Measurements from ENCODE around the gene RAD50. TPM values are rescaled to one million over a fixed set of nuclear protein-coding genes. Genes with fewer than 3 reads are reported as not detected.

RAD50 gene
- total RNA-seq, 2 experiments from 2014 or later = 41.5 to 43.3 TPM

- ChIA-PET POLR2A (interaction anchor here (0.7 kb wide), 1 partner anchor 99 kb away, joined by 5 read pairs; the partner anchor contains the start of gene RAD50), CTCF (no interaction called here)
Observed at GRCh38 chr5:132655821-132656773, 99.3 kb downstream of the RAD50 start.

- ChIA-PET CTCF (no interaction called here), POLR2A (interaction anchor here (0.7 to 1.5 kb wide), 2 partner anchors 18 to 100 kb away, joined by 3 to 5 read pairs; partner anchors contain the start of gene RAD50)
Observed at GRCh38 chr5:132656774-132657355, 100.1 kb downstream of the RAD50 start.

- ChIA-PET POLR2A (interaction anchor here (0.5 to 1.5 kb wide), 2 partner anchors 17 to 21 kb away, joined by 3 read pairs; no protein-coding TSS in a partner anchor), CTCF (interaction anchor here (1.3 kb wide), 1 partner anchor 17 kb away, joined by 5 read pairs; no protein-coding TSS in a partner anchor)
Observed at GRCh38 chr5:132657676-132658380, 101.1 kb downstream of the RAD50 start, which contains the start of gene IL13. Gene IL13, plus strand, starts transcription at chr5:132658173. Its CDS starts 14 bp downstream, at chr5:132658187.

GRCh38 chr5:132658381-132659302 lies 101.9 kb downstream of the RAD50 start:
- CTCF ChIA-PET = interaction anchor here (1.3 kb wide), 1 partner anchor 18 kb away, joined by 5 read pairs; no protein-coding TSS in a partner anchor
- POLR2A ChIA-PET = interaction anchor here (0.5 to 1.5 kb wide), 2 partner anchors 16 to 22 kb away, joined by 3 read pairs; no protein-coding TSS in a partner anchor

- POLR2A ChIA-PET = no interaction called here
- CTCF ChIA-PET = no interaction called here
Observed at GRCh38 chr5:132659598-132660493, 103.1 kb downstream of the RAD50 start.

GRCh38 chr5:132661231-132662003 lies 104.6 kb downstream of the RAD50 start:
- ChIA-PET CTCF (interaction anchor here (1.1 kb wide), 1 partner anchor 13 kb away, joined by 3 read pairs; no protein-coding TSS in a partner anchor), POLR2A (no interaction called here)

GRCh38 chr5:132662004-132662401 lies 105.2 kb downstream of the RAD50 start:
- ChIA-PET CTCF (interaction anchor here (1.1 kb wide), 1 partner anchor 13 kb away, joined by 3 read pairs; no protein-coding TSS in a partner anchor), POLR2A (interaction anchor here (1.2 kb wide), 1 partner anchor 21 kb away, joined by 4 read pairs; no protein-coding TSS in a partner anchor)

GRCh38 chr5:132662925-132663770 lies 106.4 kb downstream of the RAD50 start:
- ChIA-PET CTCF (interaction anchor here (0.9 kb wide), 1 partner anchor 22 kb away, joined by 6 read pairs; no protein-coding TSS in a partner anchor), POLR2A (interaction anchor here (1.2 to 1.5 kb wide), 3 partner anchors 11 to 22 kb away, joined by 4 to 8 read pairs (median 4); no protein-coding TSS in a partner anchor)

GRCh38 chr5:132663771-132664695 lies 107.3 kb downstream of the RAD50 start:
- ChIA-PET CTCF (interaction anchor here (0.9 kb wide), 1 partner anchor 23 kb away, joined by 6 read pairs; no protein-coding TSS in a partner anchor), POLR2A (interaction anchor here (1.2 to 1.5 kb wide), 2 partner anchors 10 to 23 kb away, joined by 4 to 8 read pairs; no protein-coding TSS in a partner anchor)

- POLR2A ChIA-PET = interaction anchor here (1.5 kb wide), 1 partner anchor 24 kb away, joined by 8 read pairs; no protein-coding TSS in a partner anchor
- CTCF ChIA-PET = no interaction called here
Observed at GRCh38 chr5:132664696-132665209, 108.0 kb downstream of the RAD50 start.

GRCh38 chr5:132665574-132666080 lies 108.8 kb downstream of the RAD50 start:
- CTCF ChIA-PET = no interaction called here
- POLR2A ChIA-PET = no interaction called here

- POLR2A ChIA-PET = no interaction called here
- CTCF ChIA-PET = no interaction called here
Observed at GRCh38 chr5:132666310-132667123, 109.7 kb downstream of the RAD50 start.

GRCh38 chr5:132667309-132667708 lies 110.5 kb downstream of the RAD50 start:
- POLR2A ChIA-PET = no interaction called here
- CTCF ChIA-PET = no interaction called here
